Fibroblast of the aortic adventitia (primary cell): Measurements from ENCODE around the gene ZNF81. TPM values are rescaled to one million over a fixed set of nuclear protein-coding genes. Genes with fewer than 3 reads are reported as not detected.

Experiments used
- DNase-seq: peaks from one replicate; pipeline ENCODE4 v3.0.0-alpha.2; 2010; ENCODE audit warnings: low read depth
- H3K4me3 ChIP-seq: 2 replicates; pipeline ENCODE4 v1.5.1; 2011; ENCODE audit warnings: low read depth, mild to moderate bottlenecking, control low read depth, low read length, moderate library complexity
- total RNA-seq: library from RNA; depleted of rRNA; stranded (reverse); fragments of >200 nt; gene quantifications from 2 replicates; pipeline ENCODE4 v1.2.3, GENCODE V29; 2012; ENCODE audit warnings: low replicate concordance
- TF ChIP-seq, protein P1 (sequence below): IDR thresholded peaks from 2 replicates; pipeline ENCODE4 v1.5.1; 2011; ENCODE audit warnings: mild to moderate bottlenecking, low read length, control low read depth, inconsistent platforms; ENCODE audit not compliant: insufficient read depth

ZNF81 gene
- total RNA-seq, 1 donor, result 6.1 TPM

DNA sequence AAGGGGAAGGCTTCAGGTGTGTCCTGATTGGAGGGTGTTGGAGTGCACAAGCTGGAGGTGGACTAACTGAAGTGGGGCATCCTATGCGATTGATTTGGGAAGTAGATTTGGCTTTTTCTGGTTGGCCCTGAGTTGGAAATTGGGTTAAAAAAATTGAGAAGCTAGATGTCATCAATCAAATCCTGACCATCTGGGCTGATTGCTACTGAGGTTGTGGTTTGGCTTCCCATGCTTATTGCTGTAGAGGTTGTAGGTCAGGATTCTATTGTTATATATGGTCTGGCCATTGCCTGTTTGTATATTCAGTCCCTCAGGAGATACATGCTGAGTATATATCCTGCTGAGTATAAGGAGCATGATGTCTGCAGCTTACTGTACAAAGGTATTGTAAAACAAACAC, 7.7 kb upstream of the ZNF81 start:
- no peak overlapping the region for H3K4me3 ChIP-seq
- TF ChIP-seq, protein P1, sequence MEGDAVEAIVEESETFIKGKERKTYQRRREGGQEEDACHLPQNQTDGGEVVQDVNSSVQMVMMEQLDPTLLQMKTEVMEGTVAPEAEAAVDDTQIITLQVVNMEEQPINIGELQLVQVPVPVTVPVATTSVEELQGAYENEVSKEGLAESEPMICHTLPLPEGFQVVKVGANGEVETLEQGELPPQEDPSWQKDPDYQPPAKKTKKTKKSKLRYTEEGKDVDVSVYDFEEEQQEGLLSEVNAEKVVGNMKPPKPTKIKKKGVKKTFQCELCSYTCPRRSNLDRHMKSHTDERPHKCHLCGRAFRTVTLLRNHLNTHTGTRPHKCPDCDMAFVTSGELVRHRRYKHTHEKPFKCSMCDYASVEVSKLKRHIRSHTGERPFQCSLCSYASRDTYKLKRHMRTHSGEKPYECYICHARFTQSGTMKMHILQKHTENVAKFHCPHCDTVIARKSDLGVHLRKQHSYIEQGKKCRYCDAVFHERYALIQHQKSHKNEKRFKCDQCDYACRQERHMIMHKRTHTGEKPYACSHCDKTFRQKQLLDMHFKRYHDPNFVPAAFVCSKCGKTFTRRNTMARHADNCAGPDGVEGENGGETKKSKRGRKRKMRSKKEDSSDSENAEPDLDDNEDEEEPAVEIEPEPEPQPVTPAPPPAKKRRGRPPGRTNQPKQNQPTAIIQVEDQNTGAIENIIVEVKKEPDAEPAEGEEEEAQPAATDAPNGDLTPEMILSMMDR, result no peak
- DNase-seq, result no peak

DNA sequence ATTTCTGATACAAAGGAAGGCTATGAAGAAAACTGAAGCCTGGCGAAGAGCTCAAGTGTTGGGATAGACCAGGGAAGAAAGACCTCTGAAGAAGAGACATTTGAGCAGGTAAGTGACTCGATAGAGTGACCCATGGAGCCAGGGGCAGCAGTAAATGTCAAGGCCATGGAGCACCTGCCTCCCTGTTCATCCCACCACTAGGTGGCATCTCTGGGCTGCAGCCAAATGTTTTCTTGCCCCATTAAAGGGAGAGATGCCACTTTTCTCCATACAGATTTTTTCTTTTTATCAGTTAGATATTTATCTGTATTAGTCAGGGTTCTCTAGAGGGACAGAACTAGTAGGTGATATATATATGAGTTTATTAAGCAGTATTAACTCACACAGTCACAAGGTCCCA, 4.9 kb upstream of the ZNF81 start:
- H3K4me3 ChIP-seq, result no peak overlapping the region
- TF ChIP-seq, protein P1, result peak; percentile 51
- DNase-seq, result peak; percentile 36

DNA sequence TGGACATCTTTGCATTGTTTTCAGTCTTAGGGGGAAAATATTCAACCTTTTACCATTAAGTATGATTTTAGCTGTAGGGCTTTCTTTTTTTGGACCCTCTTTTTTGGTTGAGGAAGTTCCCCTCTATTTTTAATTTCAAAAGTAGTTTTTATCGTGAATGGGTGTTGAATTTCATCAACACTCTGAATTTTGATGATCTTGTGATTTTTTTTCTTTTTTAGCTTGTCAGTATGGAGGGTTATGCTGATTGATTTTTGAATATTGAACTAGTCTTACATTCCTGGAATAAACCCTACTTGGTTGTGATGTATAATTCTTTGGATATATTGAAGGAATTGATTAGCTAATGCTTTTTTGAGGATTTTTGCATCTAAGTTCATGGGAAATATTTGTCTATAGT, 1.7 kb downstream of the ZNF81 start:
- TF ChIP-seq, protein P1, result no peak
- no peak overlapping the region for H3K4me3 ChIP-seq
- no peak for DNase-seq

GRCh38 chrX:47840111-47840510, 3.4 kb downstream of the ZNF81 start:
- TF ChIP-seq, protein P1, result no peak
- no peak overlapping the region for H3K4me3 ChIP-seq
- no peak for DNase-seq

- DNase-seq, result no peak
- TF ChIP-seq, protein P1, result no peak
- H3K4me3 ChIP-seq, result no peak overlapping the region
These were observed 6.7 kb downstream of the ZNF81 start for GRCh38 chrX:47843363-47843762.

- TF ChIP-seq, protein P1, result no peak
- no peak overlapping the region for H3K4me3 ChIP-seq
- DNase-seq, result no peak
These were observed 7.4 kb downstream of the ZNF81 start for GRCh38 chrX:47844117-47844516.

GRCh38 chrX:47846040-47846439, 9.3 kb downstream of the ZNF81 start:
- TF ChIP-seq, protein P1, result no peak
- no peak overlapping the region for H3K4me3 ChIP-seq
- DNase-seq, result no peak
